Measurements from ENCODE around the gene TOR2A.

The TOR2A gene

GRCh38 chr9:127773981-127774380 lies 38.9 kb upstream of the TOR2A start:
- peaks cover 11% of the 10 kb centered on the region for H3K27me3 Mint-ChIP-seq (ENCODE audit: low read depth, poor library complexity)
- H3K27ac Mint-ChIP-seq: no peak overlapping the region
- no peak for TF ChIP-seq CTCF (IDR thresholded peaks at IDR 0.05)
- no peak overlapping the region for H3K4me3 Mint-ChIP-seq
- DNase-seq: no peak
- peaks cover 43% of the 10 kb centered on the region for H3K4me1 Mint-ChIP-seq
- H3K36me3 Mint-ChIP-seq (ENCODE audit: low read depth): no peaks in the 10 kb centered on the region
- H3K9me3 Mint-ChIP-seq: no peaks in the 10 kb centered on the region

GRCh38 chr9:127773272-127773671 lies 38.2 kb upstream of the TOR2A start:
- Mint-ChIP-seq H3K27me3 (ENCODE audit: low read depth, poor library complexity) (peaks cover 11% of the 10 kb centered on the region), H3K4me1 (peaks cover 44% of the 10 kb centered on the region), H3K4me3 (no peak overlapping the region), H3K9me3 (no peaks in the 10 kb centered on the region), H3K36me3 (ENCODE audit: low read depth) (no peaks in the 10 kb centered on the region), H3K27ac (no peak overlapping the region)
- no peak for DNase-seq
- no peak for TF ChIP-seq CTCF (IDR thresholded peaks at IDR 0.05)

DNA sequence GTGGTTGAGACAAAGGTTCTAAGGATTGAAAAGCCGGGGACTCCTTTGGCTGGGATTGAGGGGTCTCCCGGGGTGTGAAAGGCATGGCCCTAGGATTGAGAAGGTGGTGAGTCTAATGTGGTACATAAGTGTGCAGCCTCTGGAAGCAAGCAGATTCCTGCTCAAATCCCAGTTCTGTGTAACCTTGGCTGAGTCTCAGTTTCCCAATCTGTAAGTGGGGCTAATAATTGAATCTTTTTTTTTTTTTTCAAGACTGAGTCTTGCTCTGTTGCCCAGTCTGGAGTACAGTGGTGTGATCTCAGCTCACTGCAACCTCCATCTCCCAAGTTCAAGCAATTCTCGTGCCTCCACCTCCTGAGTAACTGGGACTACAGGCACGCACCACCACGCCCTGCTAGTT lies 37.5 kb upstream of the TOR2A start:
- TF ChIP-seq CTCF (IDR thresholded peaks at IDR 0.05): no peak
- Mint-ChIP-seq H3K36me3 (ENCODE audit: low read depth) (no peaks in the 10 kb centered on the region), H3K27me3 (ENCODE audit: low read depth, poor library complexity) (peaks cover 11% of the 10 kb centered on the region), H3K4me3 (no peak overlapping the region), H3K4me1 (peaks cover 46% of the 10 kb centered on the region), H3K27ac (no peak overlapping the region), H3K9me3 (no peaks in the 10 kb centered on the region)
- no peak for DNase-seq

GRCh38 chr9:127771570-127772189 lies 36.6 kb upstream of the TOR2A start:
- H3K4me3 Mint-ChIP-seq: peak overlapping the region; percentile 82
- no peak for TF ChIP-seq CTCF (IDR thresholded peaks at IDR 0.05)

DNA sequence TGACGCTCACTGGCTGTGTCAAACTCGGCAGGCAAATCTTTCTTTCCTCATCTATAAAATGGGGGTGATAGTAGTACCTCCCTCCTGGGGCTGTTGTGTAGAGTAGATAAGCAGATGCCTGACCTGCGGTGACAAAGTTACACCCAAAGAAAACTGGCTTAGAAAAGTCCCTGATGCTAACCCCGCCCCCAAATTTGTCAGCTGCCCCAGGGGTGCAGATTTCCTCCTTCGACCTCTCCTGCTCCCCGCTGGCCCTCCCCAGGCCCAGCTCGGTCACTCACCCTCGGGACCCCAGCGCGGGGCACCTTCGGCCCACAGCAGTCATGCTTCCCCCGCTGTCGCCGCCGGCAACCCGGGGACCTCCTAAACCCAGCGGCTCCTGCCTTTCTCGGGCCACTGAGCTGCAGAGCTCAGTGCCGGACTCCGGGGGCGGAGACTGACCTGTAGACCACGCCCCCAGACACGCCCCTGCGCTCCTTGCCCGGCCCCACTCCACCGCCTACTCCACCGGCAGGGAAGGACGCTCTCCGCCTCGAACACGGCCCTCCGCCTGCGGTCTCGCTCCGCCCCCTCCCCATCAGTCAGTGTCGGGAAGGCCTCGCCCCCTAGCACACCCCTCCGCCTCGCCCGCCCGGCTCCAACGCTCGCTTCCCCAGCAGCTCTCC lies 35.9 kb upstream of the TOR2A start:
- peaks cover 11% of the 10 kb centered on the region for H3K27me3 Mint-ChIP-seq (ENCODE audit: low read depth, poor library complexity)
- H3K36me3 Mint-ChIP-seq (ENCODE audit: low read depth): no peaks in the 10 kb centered on the region
- peaks cover 40% of the 10 kb centered on the region for H3K4me1 Mint-ChIP-seq
- no peak overlapping the region for H3K27ac Mint-ChIP-seq
- H3K4me3 Mint-ChIP-seq: peak overlapping the region; percentile 82
- no peaks in the 10 kb centered on the region for H3K9me3 Mint-ChIP-seq
- peak; percentile 100 for DNase-seq
- no peak for TF ChIP-seq CTCF (IDR thresholded peaks at IDR 0.05)

More at GRCh38 chr9:127771570-127772189, 36.6 kb upstream of the TOR2A start:
- Mint-ChIP-seq H3K27me3 (ENCODE audit: low read depth, poor library complexity) (peaks cover 11% of the 10 kb centered on the region), H3K4me1 (peaks cover 46% of the 10 kb centered on the region), H3K27ac (no peak overlapping the region), H3K36me3 (ENCODE audit: low read depth) (no peaks in the 10 kb centered on the region), H3K9me3 (no peaks in the 10 kb centered on the region)
- no peak for DNase-seq

DNA sequence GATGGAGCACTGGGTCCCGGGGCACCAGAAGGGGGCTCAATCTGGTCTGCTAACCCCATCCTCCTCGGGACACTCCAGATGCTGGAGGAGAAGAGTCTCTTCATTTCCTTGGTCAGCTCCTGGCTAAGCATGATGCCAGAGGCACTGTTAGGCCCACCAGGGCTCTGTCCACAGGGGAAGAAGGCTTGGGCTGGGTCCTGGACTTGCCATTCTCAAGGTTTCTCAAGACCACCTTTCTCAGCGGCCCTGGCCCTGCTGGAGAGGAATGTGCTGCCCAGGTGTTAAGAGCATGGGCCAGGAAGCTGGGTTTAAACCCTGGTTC lies 35.5 kb upstream of the TOR2A start:
- no peak overlapping the region for H3K27ac Mint-ChIP-seq
- H3K9me3 Mint-ChIP-seq: no peaks in the 10 kb centered on the region
- peaks cover 11% of the 10 kb centered on the region for H3K27me3 Mint-ChIP-seq (ENCODE audit: low read depth, poor library complexity)
- H3K4me3 Mint-ChIP-seq: peak overlapping the region; percentile 82
- peaks cover 41% of the 10 kb centered on the region for H3K4me1 Mint-ChIP-seq
- DNase-seq: no peak
- no peak for TF ChIP-seq CTCF (IDR thresholded peaks at IDR 0.05)
- no peaks in the 10 kb centered on the region for H3K36me3 Mint-ChIP-seq (ENCODE audit: low read depth)

All from nephron progenitor cell (in vitro differentiated cells).